ENCODE data around the gene CACNA2D3.

The CACNA2D3 gene

GRCh38 chr3:54345847-54346375 is 223.6 kb downstream of the CACNA2D3 start:
- DNase-seq, result no peak

DNA sequence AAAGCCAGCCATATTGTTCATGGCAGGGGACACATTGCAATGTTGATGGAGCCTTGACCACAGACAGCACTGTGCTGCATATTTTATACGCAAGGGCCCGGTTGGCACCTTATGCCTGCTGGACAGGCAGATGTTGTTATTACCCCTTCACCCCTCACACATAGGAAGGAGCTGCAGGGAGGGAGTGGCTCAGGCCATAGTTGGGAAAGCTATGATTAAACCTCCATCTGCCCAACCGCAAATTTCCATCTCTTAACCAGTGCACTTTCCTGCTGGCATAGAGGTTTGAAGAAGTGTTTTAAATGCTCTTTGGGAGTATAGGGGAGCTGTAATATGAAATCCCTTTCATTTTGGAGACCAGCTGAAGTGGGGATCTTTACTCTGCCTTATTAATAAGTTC is 224.7 kb downstream of the CACNA2D3 start:
- DNase-seq, result no peak

GRCh38 chr3:54347933-54348332 is 225.6 kb downstream of the CACNA2D3 start:
- no peak for DNase-seq

DNA sequence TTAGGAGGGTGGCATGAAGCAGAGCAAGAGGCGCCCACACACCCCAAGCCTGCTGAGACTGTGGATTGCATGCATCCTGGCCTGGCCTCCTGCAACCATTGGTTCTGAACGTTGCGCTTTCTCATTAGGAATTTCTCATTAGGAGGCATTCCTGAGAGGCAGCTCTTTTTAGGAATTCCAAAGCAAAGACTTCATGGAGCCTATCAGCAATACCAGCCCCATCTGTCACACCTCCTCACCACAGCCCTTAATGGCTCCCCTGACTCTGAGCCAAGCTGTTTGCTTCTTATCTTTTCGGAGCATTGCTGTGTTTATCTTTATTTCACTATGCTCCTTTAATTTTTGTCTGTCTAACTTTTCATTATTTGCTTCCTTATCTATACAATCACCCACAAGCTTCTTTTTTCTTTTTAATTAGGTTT is 226.9 kb downstream of the CACNA2D3 start:
- DNase-seq, result no peak

- no peak for DNase-seq
These were observed 227.3 kb downstream of the CACNA2D3 start for GRCh38 chr3:54349691-54350090.

DNA sequence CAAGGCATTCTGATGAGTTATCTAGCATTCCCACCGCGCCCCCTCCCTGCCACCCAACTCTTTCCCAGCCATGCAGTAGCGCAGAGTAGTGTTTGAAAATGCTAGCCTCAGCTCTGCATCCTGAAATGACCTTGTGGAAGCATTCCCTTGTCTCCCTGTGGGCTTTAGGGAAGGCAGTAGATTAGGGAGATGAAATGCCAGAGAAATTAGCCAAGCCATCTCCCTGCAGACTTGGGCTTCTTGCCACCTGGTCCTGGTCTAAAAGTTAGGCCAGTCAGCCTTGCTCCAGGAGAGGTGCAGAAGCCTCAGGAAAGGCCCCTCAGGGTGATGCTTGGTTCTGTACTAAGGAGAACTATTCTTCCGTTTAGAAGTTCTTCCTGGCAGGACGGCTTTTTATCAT is 231.2 kb downstream of the CACNA2D3 start:
- no peak for DNase-seq

GRCh38 chr3:54353946-54354345 is 231.6 kb downstream of the CACNA2D3 start:
- no peak for DNase-seq

GRCh38 chr3:54355800-54356199 is 233.4 kb downstream of the CACNA2D3 start:
- no peak for DNase-seq

GRCh38 chr3:54356261-54357045 is 234.1 kb downstream of the CACNA2D3 start:
- no peak for DNase-seq

GRCh38 chr3:54357301-54357700 is 234.9 kb downstream of the CACNA2D3 start:
- no peak for DNase-seq

- DNase-seq, result no peak
These were observed 236.0 kb downstream of the CACNA2D3 start for GRCh38 chr3:54358316-54358715.

DNA sequence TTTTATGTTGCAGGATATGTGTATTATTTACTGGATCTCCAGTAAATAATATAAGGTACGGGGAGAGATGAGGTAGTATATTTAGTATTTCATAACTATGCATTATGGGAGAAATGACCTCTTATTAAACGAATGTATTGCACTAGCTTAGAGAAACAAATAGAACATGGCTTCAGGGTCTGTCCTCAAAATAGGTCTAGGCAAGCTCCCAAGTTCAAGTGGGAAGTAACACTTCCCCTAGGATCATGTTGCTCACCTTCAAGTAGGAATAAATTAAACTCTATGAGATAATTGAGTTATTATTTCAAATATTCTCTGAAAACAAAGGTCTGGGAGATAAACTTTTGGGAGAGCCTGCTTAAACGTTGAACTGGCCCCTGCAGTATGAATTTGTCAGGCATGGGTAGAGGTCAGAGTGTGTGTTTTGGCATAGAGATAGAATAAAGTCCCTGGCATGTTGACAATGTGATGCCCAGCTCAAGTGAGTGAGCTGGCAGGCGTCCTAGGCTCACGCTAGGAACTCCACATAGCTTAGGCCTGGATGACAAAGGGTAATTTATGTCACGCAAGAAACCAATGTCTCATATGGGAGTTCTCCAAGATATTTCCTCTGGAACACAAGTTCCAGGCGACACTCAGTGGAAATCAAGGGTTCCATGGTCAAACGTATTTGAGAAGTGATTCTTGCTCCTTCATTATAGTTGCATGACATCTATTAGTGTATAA is 236.8 kb downstream of the CACNA2D3 start:
- DNase-seq, result no peak

- DNase-seq, result no peak
These were observed 238.0 kb downstream of the CACNA2D3 start for GRCh38 chr3:54360320-54360719.

DNA sequence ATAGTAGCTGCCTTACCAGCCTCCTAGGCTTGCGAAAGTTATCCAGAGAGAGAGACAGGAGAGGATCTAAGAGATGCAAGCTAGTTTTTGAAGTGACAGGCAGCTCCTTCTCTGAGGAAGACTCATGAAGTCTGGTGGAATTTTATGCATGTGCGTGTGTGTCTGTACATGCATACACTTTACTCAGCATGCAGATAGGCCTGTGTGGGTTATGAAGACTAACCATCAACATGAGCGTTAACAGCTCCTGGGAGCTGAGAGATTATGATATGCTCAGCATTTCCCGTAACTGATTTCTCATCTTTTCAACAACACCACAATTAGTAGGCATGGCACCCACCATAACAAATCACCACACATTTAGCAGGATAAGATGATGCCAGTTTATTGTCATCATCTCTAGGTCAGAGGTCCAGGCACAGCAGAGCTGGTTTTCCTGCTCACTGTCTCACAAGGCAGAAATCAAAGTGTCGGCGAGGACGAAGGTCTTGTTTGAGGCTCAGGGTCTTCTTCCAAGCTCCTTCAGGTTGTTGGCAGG is 239.5 kb downstream of the CACNA2D3 start:
- no peak for DNase-seq

- DNase-seq, result no peak
These were observed 243.8 kb downstream of the CACNA2D3 start for GRCh38 chr3:54366007-54366750.

DNA sequence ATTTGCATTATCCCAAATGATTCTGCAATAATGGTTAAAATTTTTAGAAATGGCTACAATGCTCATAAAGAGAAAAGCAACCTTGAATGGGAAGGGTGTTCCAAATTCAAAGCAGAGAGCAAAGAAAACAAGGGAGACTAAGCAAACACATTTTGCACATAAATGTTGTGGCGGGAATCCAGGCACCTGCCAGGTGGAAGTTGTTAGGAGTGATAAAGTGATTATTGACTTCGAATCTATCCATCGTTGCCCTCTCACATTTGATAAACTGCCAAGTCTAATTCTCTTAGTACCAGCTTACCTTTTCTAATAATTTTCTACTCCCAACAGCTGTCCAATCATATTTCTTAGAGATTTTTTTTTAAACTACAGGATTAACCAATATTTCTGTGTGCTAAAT is 244.5 kb downstream of the CACNA2D3 start:
- DNase-seq, result no peak

- DNase-seq, result no peak
These were observed 249.9 kb downstream of the CACNA2D3 start for GRCh38 chr3:54372232-54372631.

- no peak for DNase-seq
These were observed 252.0 kb downstream of the CACNA2D3 start for GRCh38 chr3:54374214-54374852.

DNA sequence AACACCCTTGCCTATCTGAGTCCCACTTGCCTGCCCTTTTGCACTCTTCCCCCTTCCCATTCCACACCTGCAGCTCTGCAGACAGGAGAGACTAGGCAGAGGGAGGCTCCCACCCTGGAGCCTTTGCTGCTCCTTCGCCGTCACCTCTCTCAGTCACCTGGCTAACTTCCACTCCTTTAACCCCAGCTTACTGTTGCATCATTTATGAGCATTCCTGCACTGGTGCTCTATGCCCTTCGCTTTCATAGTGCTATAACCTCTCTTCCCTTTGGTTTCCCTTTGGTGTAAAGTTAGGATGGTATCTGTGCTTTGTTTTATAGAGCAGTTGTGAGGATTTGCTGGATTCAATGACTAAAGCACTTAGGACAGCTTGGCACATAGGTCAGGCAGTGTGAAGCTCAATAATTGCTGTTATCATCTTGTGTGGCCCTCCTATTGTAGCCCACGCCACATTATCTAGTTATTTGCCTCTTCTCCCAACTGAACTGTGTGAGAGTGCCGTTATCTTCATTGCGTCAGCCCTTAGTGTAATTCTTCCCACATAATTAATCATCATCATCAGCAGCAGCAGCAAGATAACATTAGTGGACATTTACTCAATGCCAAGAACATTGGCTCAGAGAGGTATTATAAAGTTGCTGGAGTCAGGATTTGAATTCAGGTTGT is 253.9 kb downstream of the CACNA2D3 start:
- no peak for DNase-seq

- DNase-seq, result no peak
These were observed 254.7 kb downstream of the CACNA2D3 start for GRCh38 chr3:54376939-54377578.

GRCh38 chr3:54378184-54378583 is 255.8 kb downstream of the CACNA2D3 start:
- no peak for DNase-seq

GRCh38 chr3:54384279-54384678 is 261.9 kb downstream of the CACNA2D3 start:
- no peak for DNase-seq
